HG03342 (cell line): ENCODE data around the gene CXCL16.

ENCODE experiments used
- ATAC-seq: cut with Tn5 transposase; IDR thresholded peaks from one replicate; pipeline ENCODE4 v1.9.1; 2021; ENCODE audit warnings: mild to moderate bottlenecking, moderate library complexity; ENCODE audit not compliant: unreplicated experiment

Gene CXCL16

GRCh38 chr17:4753392-4753791 lies 13.7 kb upstream of the CXCL16 start:
- ATAC-seq = no peak

- no peak for ATAC-seq
Measured at GRCh38 chr17:4751932-4752331, 12.2 kb upstream of the CXCL16 start.

- ATAC-seq = no peak
Measured at GRCh38 chr17:4750606-4751005, 10.9 kb upstream of the CXCL16 start.

- ATAC-seq = no peak
Measured at GRCh38 chr17:4748686-4749085, 9.0 kb upstream of the CXCL16 start.

- no peak for ATAC-seq
Measured at GRCh38 chr17:4747847-4748246, 8.1 kb upstream of the CXCL16 start.

- ATAC-seq = no peak
Measured at GRCh38 chr17:4744999-4745969, 5.6 kb upstream of the CXCL16 start.

- no peak for ATAC-seq
Measured at GRCh38 chr17:4743898-4744297, 4.2 kb upstream of the CXCL16 start.

GRCh38 chr17:4743216-4743615 lies 3.5 kb upstream of the CXCL16 start:
- ATAC-seq = no peak

- ATAC-seq = no peak
Measured at GRCh38 chr17:4742629-4743028, 2.9 kb upstream of the CXCL16 start.

GRCh38 chr17:4742133-4742532 lies 2.4 kb upstream of the CXCL16 start:
- ATAC-seq = no peak

GRCh38 chr17:4741544-4741943 lies 1.8 kb upstream of the CXCL16 start:
- no peak for ATAC-seq

- ATAC-seq = no peak
Measured at GRCh38 chr17:4740584-4740983, 856 bp upstream of the CXCL16 start.

GRCh38 chr17:4740025-4740351 lies 260 bp upstream of the CXCL16 start:
- ATAC-seq = no peak

GRCh38 chr17:4738136-4739121 lies 1.3 kb downstream of the CXCL16 start:
- no peak for ATAC-seq

- no peak for ATAC-seq
Measured at GRCh38 chr17:4735876-4736651, 3.7 kb downstream of the CXCL16 start.

GRCh38 chr17:4734857-4735475 lies 4.8 kb downstream of the CXCL16 start:
- ATAC-seq = no peak

- ATAC-seq = no peak
Measured at GRCh38 chr17:4733073-4733531, 6.6 kb downstream of the CXCL16 start.

GRCh38 chr17:4728124-4728523 lies 11.6 kb downstream of the CXCL16 start:
- ATAC-seq = no peak

GRCh38 chr17:4725646-4726310 lies 13.9 kb downstream of the CXCL16 start:
- ATAC-seq = no peak

GRCh38 chr17:4724650-4725049 lies 15.1 kb downstream of the CXCL16 start:
- no peak for ATAC-seq
